HG03280 (cell line): Measurements from ENCODE around the gene GMEB1.
"Not testable (repeated sequence)": the region's sequence is repeated elsewhere in the genome, so short reads cannot be mapped to it uniquely, and the experiment has no call there.

Source experiments
- ATAC-seq: cut with Tn5 transposase; IDR thresholded peaks from one replicate; pipeline ENCODE4 v1.9.1; 2021; ENCODE audit warnings: mild to moderate bottlenecking, moderate library complexity; ENCODE audit not compliant: unreplicated experiment

The GMEB1 gene

DNA sequence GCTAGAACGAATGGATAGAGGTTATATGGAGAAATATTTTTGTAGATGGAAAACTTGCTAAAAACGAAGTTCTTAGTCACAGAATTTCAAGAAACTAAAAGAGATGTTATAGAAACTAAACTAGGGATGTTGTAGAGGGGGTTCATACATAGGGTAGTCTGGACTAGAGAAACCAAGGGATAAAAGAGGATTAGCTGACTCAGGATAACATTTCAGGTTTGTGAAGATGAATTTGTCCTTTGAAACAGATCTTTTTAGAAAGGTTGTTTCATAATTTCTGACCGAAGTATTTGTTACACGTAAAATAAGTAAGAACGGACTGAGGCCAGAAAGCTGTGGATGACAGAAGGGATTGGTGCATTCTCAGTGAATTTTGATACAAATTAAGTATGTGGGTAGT, 81.7 kb downstream of the GMEB1 start:
- ATAC-seq = no peak

DNA sequence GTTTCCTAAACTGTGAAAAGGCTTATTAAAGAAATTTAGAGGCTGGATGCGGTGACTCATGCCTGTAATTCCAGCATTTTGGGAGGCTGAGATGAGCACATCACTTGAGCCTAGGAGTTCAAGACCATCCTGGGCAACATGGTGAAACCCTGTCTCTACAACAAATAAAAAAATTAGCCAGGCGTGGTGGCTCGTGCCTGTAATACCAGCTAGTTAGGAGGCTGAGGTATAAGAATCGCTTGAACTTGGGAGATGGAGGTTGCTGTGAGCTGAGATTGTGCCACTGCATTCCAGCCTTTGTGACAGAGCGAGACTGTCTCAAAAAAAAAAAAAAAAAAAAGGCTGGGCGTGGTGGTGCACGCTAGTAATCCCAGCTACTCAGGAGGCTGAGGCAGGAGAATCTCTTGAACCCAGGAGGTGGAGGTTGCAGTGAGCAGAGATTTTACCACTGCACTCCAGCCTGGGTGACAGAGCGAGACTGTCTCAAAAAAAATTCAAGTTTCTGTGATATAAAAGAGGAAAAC, 82.2 kb downstream of the GMEB1 start:
- not testable (repeated sequence) for ATAC-seq

DNA sequence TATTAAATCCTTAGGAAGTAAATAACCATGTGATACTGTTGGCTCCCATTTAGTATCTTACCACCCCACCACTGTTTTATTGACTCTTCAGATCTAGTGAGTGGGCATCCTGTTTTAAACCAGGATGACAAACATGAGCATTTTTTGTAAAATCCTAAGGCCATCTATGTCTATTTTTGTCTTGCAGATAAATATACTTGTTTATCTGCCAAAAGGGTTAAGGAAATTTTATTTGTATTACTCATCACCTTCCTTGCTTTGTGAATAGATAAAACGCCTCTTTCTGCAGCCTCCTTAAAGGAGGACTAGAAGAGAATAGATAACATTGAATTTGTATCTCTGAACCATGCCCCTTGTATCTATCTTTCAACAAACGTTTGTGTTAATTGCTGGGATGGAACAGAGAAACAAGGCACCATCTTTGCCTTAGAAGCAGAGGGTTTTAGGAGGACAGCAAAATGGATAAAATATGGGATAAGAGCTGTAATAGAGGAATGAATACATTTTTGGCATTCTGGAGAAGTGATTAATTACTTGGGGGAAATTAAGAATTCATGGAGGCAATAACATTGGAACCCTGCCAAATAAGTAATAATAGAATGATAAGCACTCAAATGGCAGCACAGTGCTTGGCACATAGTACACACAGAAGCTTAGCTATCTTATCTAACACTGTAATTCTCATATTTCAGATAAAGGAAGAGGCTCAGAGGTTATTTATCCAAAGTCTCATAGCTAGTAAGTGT, 82.9 kb downstream of the GMEB1 start:
- ATAC-seq = no peak

DNA sequence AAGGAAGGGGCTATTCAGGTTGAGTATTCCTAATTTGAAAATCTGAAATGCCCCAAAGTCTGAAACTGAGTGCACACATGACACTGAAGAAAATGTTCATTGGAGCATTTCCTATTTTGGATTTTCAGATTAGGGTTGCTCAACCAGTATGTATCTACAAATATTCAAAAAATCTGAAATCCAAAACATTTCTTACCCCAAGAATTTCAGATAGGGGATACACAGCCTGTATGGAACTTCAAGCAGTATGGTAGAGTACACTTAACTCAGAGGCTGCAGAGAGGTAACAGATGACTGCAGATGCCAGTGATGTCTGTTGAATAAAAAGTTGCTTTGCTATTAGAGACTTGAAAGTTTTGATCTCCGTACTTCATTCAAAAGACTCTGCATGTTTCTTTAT, 87.1 kb downstream of the GMEB1 start:
- no peak for ATAC-seq

DNA sequence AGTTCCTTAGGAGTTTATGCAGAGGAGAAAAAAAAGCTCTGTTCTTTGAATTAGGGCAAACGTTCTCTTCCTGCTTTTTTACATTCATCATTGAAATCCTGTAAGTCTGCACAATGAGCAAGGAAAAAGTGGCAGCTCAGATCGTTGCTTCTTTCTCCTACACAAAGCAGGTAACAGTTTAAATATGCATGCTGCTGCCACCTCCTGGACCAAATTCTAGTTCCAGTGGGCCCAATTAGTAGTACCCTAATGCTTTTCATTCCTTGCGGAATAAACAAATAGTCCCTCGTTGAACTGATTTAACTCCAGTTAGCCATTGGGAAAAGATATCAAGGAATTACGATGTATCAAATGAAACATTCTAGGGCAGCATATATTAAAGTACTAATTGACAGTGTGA, 88.3 kb downstream of the GMEB1 start:
- no peak for ATAC-seq

DNA sequence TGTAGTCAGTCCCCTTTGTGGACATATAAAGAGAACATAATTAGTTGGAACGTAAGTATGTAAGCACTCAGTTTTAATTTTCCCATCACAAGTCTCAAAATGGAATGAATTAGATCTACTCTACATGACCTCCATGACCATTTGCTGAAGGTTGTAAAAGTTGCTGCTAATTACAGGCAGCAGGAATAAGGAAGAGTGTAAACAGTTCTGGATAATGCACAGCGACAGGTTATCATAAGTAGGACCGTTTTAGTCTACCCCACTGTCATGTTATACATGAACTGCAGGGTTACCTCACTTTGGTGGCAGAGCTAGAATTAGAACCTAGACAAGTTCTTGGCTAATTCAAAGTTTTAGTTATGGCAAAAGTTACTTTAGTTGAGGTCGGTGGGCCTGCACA, 89.8 kb downstream of the GMEB1 start:
- ATAC-seq = no peak

DNA sequence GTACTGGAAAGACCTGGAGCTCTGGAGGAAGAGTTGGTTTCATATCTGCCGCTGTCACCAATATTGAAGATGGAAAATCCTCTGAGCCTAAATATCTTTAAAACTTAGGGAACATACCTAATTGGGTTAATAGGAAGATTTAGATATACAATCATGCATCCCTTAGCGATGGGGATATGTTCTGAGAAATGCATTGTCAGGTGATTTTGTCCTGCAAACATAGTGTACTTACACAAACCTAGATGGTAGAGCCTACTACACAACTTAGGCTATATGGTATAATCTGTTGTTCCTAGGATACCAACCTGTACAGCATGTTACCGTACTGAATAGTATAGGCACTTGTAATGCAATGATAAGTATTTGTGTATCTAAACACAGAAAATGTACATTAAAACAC, 90.7 kb downstream of the GMEB1 start:
- ATAC-seq = no peak

DNA sequence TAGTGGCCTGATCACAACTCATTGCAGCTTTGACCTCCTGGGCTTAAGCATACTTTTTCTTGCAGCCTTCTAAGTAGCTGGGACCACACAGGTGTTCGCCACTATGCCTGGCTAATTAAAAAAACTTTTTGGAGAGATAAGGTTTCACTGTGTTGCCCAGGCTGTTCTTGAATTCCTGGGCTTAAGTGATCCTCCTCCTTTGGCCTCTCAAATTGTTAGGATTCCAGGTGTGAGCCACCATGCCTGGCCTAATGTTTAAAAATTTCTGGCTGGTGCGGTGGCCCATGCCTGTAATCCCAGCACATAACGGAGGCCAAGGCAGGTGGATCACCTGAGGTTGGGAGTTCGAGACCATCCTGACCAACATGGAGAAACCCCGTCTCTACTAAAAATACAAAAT, 92.6 kb downstream of the GMEB1 start:
- no peak for ATAC-seq

DNA sequence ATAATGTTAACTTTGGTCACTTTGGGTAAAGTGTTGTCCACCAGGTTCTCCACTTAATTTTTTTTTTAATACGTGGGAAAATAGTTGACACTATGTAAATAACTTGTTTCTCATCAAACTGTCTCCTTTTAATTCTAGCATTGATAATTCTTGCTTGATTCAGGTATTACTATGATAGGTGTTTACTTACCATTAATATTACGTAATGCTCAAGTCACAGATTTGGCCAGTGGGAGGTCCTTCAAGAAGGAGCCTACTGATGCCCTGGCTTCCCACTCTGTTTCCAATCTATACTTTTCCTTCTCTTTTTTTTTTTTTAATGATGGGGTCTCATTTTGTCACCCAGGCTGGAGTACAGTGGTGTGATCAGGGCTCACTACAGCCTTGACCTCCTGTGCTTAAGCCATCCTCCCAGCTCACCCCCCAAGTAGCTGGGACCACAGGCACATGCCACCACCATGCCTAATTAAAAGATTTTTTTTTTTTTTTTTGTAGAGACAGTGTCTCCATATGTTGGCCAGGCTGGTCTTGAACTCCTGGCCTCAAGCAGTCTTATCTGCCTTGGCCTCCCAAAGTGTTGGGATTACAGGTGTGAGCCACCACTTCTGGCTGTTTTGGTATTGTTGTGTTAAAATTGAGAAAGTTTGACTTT, 98.1 kb downstream of the GMEB1 start:
- ATAC-seq = no peak
